ENCODE measurements around the gene EPC1.

DNA sequence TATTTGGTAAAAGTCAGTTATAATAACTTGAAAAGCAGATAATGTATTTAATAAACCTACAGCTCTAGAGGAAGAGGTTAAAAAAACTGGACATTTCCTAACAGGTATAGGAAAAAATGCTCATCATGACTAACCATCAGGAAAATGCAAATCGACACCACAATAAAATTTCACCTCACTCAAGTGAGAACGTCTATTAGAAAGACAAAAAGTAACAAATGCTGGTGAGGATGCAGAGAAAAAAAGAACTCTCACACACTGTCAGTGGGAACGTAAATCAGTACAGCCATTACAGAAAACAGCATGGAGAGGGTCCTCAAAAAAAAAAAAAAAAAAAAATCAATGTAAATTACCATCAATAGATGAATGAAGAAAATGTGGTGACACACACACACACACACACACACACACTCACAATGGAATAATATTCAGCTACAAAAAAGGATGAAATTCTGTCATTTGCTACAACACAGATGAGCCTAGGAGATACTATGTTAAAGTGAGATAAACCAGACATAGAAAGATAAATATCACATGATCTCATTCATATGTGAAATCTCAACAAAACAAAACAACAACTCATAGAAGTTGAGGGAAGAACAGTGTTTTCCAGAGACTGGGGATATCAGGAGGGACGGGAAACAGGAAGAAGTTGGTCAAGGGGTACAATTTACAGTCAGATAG is 20.1 kb downstream of the EPC1 start:
- TF ChIP-seq ZBTB7A (IDR thresholded peaks at IDR 0.05; ENCODE audit: low read depth) (no peak), YY1 (IDR thresholded peaks at IDR 0.05; ENCODE audit: low read depth) (no peak), TCF12 (IDR thresholded peaks at IDR 0.05; ENCODE audit: low read depth) (no peak), RAD21 (IDR thresholded peaks at IDR 0.05; ENCODE audit: low read depth) (no peak), EGR1 (IDR thresholded peaks at IDR 0.05) (no peak), NFIC (IDR thresholded peaks at IDR 0.05) (no peak), TAF1 (IDR thresholded peaks at IDR 0.05; ENCODE audit: low read depth) (no peak), EP300 (IDR thresholded peaks at IDR 0.05; ENCODE audit: borderline replicate concordance) (no peak), CEBPB (IDR thresholded peaks at IDR 0.05) (no peak), FOXM1 (IDR thresholded peaks at IDR 0.05; ENCODE audit: borderline replicate concordance, low read depth) (no peak), CREB1 (IDR thresholded peaks at IDR 0.05; ENCODE audit: low read depth) (no peak), TEAD4 (IDR thresholded peaks at IDR 0.05) (no peak)
- TF ChIP-seq, protein P1, sequence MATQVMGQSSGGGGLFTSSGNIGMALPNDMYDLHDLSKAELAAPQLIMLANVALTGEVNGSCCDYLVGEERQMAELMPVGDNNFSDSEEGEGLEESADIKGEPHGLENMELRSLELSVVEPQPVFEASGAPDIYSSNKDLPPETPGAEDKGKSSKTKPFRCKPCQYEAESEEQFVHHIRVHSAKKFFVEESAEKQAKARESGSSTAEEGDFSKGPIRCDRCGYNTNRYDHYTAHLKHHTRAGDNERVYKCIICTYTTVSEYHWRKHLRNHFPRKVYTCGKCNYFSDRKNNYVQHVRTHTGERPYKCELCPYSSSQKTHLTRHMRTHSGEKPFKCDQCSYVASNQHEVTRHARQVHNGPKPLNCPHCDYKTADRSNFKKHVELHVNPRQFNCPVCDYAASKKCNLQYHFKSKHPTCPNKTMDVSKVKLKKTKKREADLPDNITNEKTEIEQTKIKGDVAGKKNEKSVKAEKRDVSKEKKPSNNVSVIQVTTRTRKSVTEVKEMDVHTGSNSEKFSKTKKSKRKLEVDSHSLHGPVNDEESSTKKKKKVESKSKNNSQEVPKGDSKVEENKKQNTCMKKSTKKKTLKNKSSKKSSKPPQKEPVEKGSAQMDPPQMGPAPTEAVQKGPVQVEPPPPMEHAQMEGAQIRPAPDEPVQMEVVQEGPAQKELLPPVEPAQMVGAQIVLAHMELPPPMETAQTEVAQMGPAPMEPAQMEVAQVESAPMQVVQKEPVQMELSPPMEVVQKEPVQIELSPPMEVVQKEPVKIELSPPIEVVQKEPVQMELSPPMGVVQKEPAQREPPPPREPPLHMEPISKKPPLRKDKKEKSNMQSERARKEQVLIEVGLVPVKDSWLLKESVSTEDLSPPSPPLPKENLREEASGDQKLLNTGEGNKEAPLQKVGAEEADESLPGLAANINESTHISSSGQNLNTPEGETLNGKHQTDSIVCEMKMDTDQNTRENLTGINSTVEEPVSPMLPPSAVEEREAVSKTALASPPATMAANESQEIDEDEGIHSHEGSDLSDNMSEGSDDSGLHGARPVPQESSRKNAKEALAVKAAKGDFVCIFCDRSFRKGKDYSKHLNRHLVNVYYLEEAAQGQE (IDR thresholded peaks at IDR 0.05; ENCODE audit: low read depth), result no peak
- TF ChIP-seq, protein P2, sequence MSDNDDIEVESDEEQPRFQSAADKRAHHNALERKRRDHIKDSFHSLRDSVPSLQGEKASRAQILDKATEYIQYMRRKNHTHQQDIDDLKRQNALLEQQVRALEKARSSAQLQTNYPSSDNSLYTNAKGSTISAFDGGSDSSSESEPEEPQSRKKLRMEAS (IDR thresholded peaks at IDR 0.05), result no peak
